SHP77 (cell line): ENCODE data around the gene NOS1.
"Not testable (repeated sequence)": the region's sequence is repeated elsewhere in the genome, so short reads cannot be mapped to it uniquely, and the experiment has no call there.

ENCODE experiments used
- DNase-seq, 2 experiments: peaks; one replicate each; lab custom pipeline; 2025; lab: John Stamatoyannopoulos, UW

The NOS1 gene

DNA sequence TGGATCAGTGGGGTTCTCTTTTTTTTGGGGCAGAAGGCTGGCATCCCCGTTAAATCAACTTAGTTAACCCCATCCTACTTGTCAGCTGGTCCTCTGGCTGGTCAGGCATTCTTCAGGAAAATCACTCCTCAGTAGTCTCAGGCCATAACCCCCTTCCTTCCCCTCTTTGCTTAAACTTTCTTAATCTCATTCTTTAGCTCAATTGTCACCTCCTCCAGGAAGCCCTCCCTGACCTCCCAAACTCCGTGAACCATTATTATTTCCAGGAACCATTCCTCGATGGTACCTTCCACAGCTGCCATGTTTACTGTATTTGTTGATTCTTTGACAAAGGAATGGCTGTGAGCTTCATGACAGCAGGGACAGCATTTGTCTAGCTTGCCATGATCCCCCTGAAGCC, 98.7 kb downstream of the NOS1 start:
- no peak for DNase-seq

DNA sequence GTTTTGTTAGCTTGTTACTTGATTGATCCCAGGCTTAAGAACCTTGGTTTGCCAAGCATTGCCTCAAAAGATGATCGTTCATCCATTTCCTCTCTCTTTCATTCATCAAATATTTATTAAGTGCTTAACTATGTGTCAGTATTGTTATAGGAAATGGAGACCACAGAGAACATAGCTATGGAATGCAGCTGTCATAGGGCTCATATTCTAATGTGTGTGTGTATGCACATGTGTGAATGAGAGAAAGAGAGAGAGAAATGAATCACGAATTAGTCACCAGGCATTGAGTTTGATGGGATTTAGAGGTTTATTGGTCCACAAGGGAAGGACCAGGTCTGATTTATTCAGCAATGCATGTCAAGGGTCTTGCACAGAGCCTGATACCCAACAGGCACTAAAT, 100.2 kb downstream of the NOS1 start:
- no peak for DNase-seq

DNA sequence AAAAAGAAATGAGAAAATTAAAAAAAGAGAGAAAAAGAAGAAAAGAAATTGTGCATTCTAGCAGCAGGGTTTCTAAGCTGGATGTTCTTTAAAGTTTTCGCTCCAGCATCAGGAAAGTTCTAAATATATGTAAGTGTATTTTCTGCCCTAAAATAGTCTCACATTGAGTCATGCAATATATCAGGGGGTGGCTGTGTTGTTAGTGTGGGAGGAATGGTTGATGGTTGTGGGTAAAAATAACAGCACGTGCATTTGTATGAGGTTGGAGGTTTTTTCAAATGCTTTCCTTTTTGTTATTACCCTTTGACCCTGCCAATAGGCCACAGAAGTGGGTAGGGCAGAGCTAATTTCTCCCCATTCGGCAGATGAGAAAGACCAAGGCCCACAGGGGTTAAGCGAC, 106.0 kb downstream of the NOS1 start:
- no peak for DNase-seq

DNA sequence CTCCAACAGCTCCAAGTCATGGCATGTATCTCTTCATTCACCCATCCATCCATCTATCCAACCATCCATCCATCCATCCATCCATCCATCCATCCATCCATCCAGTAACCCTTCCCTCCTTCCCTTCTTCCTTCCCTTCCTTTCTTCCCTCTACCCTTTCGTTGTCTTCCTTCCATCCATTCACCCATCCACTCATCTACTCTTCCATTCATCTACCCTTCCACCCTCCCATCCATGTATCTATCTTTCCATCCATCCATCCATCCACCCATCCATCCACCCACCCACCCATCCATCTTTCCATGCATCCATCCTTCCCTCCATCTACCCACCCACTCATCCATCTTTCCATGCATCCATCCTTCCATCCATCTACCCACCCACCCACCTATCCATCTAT, 117.9 kb downstream of the NOS1 start:
- DNase-seq: no peak

DNA sequence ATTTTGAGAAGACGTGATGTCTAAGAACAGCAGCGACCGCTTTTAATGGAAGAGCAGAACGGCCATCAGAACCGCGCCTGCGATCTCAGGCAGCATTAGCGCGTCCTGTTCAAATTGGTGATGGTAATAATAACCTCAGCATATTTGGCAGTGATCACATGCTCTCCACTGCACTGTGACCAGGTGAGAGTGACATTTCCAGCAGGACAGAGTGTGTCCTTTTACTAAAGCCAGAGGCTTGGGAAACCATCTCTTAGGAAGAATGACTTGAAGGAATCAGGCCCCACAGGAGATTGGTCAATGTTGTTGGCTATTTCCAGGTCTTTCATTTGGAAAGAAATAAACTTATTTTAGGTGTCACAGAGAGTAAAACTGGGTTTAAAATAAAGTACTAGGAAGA, 119.7 kb downstream of the NOS1 start:
- DNase-seq: no peak

DNA sequence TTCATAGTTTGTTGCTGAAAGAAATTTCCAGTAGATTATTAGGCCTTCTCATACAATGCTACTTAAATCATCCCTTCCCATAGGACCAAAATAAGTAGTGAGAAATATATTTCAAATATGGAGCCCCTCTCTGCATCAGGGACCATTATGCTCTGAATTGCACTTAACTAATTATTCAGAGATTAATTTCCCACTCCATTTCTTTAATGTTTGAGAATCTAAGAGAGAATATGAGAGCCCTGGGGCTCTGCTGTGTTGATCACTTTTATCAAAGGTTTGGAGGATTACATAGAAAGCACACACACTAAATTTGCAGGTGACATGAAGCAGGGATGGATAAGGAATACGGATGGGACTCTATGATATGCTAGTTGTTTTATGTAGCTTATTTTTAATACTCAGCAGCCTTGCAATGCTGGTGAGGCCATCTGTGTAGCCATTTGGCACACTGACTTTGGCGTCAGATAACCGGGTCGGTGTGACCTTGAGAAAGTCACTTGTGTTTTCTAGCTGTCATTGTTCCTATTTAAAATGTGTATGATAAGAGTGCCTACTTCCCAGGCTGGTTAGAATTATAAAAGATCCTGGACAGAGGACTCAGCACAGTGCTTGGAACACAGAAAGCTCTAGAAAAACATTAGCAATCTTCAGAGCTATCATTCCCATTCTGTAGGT, 121.2 kb downstream of the NOS1 start:
- no peak for DNase-seq

DNA sequence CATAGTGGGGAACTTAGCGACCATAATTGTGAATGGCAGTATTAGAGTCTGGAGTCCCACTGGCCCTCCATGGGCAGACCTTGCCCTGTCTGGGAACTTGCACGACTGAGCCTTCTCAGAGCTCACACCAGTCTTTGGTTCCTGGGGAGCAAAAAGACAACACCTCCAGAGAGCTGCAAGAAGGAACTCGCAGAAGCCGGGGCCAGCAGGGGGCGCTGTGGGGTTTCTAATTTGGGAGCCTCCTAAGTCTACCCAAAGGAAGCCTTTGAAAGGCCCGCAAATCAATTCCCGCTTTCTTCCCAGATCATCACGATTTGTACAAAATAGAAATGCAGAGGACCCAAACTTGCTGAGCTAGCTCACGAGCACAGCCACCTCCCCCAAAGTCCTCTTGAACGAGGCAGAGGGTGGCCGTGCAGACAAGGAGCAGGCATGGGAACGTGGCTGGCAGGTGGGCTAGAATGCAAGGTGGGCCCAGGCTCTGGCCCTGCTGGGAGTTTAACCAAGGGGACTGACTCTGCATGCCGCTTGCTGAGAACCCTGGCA, 124.9 kb downstream of the NOS1 start:
- peak; percentile 82 to 86 for DNase-seq

DNA sequence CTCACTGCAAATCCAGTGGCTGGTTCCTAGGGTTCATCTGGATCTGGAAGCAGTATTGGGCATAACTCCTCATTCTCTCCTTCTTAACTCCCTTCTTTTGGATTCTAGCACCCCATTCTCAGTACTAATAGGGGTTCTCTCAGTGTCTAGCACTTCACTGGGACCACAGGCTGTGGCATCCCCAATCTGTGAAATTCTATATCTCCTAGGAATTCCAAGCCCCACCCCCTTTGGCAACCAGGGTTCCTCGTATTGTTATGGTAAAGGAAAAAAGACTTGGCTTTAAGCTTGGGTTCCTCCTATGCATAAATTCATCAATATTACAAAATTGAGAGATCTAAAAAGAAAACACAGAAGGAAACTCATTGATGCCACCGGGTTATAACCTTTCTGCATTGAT, 126.2 kb downstream of the NOS1 start:
- DNase-seq: no peak

DNA sequence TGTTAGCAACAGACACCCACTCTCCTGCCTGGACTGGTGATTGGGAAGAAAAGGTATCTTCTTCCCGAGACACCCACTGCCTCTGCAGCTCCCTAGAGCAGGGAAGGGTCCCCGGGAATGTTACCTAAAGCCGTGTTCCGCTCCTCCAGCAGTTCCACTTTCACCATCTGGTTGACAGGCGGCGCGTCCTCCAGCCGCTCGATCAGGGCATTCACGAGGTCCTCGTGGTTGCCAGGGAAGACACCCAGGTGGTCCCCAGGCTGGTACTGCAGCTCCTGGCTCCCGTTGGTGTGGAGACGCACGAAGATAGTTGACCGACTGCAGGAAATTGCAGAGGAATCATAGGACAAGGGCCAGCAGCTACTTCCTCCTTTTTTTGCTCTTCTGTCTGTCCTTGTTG, 127.0 kb downstream of the NOS1 start:
- DNase-seq: no peak

DNA sequence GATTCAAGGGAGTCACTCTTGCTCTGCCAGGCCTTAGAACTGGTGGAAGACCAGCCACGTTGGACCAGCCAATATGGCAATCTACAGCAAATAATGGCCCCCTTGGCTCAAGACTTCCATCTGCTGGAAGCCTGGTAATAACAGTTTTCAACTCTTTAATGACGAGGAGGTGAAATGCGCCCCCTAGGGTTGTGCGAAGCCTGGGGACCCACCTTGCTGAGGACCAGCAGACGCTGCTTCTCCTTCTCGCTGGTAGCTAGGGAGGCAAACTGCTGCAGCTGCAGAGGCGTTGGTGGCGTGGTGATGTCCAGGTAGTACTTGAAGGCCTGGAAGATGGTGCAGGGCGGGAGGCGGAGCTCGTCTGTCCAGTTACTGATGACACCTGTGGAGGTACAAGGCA, 129.7 kb downstream of the NOS1 start:
- no peak for DNase-seq

DNA sequence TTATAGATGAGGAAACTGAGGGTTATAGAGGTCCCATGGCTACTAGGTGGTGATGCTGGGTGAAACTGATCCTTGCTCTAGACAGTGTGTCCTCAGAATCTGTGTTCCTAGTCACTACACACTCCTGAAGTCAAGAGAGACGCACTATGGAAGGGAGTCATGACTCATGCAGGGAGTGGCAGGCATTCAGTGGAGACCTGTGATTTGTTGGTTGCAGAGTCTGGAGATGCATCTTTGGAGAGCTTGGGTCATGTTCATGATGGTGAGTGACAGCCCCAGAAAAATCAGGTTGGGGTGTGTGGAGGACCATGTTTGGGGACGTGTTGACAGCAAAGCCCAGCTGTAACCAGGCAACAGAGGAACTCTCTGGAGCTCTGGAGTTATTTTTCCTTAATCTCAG, 133.2 kb downstream of the NOS1 start:
- no peak for DNase-seq

DNA sequence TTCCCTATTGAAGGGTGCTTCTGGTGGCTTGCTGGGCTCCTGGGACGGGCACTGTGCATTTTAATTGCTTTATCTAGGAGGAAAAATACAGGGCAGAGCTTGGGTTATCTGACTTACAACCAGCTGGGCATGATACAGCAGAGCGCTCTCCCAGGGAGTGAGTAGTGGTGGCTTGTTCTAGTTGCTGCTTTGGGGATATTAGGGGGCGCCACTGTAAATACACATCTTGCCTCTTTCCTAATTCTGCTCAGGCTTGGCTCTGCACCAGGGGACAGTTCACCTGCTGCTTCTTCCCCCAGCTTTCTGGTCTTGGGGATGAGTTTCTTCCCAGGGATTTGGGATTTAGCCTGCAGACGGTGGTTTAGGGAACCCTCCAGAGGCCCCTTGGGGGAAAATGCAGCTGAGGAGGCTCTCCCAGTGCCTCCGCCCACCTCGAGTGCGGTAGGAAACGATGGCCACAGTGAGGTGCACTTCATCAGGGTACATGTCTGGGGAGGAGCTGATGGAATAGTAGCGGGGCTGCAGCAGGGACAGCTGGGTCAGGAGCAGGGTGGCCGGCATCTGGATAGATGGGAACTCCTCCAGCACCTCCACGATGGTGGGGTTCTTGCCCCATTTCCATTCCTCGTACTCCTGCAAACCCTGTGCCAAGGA, 134.3 kb downstream of the NOS1 start:
- DNase-seq: no peak

DNA sequence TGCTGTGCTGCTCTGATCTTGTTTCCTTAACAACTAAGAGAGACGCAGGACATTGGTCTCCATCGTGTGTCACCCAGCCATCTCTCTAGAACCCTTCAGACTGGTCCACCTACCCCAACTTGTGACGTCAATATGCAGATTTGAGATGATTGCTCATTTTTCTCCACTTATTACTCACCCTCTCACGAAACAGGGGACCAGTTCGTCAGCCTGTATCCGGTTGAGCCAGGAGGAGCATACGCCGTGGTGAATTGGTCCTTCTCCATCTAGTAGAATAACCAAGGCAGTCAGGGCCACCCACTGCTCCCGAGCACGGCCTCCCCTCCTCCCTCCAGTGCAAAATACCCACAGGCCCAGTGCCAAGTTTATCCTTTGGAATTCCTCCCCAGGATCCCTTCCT, 134.9 kb downstream of the NOS1 start:
- no peak for DNase-seq

DNA sequence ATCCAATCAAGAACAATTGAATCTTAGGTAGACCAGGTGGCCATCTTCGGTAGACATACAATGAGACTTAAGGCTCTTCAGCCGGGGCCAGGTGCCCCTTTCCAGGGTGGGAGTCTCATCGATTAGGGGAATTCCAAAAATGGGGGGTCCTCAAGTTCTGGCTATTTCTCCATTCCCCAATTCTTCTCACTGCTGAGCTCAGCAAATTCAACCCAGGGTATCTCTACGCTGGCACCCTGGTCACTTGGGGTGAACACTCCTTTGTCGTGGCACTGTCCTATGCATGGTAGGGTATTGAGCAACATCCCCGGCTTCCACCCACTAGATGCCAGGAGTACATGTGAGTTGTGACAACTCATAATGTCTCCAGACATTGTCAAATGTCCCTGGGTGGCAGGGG, 136.2 kb downstream of the NOS1 start:
- no peak for DNase-seq

DNA sequence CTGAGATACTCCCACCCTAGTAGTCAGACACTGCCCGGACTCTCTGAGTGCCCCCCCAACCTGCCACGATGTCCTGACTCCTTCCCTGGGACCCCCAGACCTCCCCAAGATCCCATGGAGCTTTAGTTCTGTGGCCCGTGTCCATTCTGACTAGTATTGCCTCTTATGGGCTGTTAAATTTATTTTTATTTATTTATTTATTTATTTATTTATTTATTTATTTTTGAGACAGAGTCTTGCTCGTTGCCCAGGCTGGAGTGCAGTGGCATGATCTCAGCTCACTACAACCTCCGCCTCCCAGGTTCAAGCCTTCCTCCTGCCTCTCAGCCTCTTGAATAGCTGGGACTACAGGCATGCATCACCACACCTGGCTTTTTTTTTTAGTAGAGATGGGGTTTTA, 140.5 kb downstream of the NOS1 start:
- DNase-seq: not testable (repeated sequence)

DNA sequence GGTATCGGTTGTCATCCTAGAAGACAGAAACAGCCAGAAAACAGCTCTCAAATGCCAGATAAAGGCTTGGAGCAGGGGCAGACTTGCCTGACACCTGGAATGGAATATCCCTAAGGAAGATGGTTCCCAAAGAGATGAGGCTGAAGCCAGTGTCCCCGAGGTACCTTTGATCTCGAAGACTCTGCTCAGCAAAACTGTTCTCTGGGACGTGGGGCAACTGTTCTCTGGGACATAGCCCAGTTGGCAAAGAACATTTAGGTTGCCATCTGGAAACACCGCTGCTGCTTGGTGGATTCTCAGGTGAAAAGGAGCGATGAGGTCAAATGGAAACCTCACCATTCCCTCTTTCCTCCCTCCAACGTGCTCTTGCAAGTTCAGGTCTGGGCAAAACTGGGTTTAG, 143.3 kb downstream of the NOS1 start:
- DNase-seq: no peak

DNA sequence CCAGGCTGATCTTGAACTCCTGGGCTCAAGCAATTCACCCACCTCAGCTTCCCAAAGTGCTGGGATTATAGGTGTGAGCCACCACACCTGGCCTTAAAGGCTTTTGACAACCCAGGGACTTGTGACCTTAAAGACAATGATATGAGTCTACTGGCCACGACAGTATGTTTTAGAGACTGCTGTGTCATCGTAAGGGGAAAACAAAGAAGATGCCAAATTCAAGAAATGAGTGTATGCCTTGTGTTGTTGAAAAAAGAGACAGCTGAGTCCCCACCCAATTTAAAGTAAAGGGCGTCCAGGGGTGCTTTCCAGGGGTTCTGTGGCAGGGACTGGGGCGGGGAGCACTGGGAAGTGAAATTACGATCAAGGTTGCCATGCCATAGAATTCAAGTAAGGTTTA, 144.7 kb downstream of the NOS1 start:
- no peak for DNase-seq

DNA sequence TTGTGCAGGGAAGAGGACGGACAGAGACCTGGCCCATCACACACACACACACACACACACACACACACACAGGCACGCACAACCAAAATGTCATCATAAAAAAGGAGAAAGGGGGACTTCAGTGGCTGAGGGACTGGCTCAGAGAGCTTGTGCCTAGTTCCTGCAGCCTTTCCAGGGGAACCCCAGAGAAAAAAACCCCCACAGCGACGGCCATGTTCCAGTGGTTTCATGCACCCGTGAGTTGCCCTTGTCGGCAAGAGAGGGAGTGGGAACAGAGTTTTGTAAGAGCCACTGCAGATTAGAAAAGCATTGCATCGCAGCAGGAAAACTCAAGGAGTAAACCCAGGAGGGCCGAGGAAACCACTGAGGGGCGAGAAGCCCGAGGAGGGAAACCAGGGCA, 146.6 kb downstream of the NOS1 start:
- no peak for DNase-seq

DNA sequence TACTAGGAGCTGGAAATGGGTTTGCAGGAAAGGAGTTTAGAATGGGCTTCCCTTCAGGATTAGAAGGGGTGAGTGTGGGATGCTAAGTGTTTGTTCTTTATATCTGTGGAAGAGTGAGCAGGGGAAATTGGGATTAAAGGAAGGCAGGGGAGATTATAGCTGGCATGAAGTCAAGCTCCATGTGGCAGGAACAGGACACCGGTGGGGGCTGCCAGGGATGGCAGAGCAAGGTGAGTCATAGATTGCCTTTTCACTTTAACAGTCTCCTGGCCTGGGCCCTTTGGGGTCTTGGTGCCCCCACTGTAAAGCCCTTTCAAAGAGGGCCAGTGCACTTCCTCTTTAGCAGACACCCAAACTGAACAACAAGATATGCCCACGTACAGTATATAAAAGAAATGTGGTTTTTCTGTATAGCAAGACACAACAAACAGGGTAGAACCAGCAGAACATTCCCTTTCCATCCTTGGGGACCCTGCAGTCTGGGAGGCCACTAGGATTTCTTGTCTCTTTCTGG, 148.1 kb downstream of the NOS1 start:
- DNase-seq: no peak

DNA sequence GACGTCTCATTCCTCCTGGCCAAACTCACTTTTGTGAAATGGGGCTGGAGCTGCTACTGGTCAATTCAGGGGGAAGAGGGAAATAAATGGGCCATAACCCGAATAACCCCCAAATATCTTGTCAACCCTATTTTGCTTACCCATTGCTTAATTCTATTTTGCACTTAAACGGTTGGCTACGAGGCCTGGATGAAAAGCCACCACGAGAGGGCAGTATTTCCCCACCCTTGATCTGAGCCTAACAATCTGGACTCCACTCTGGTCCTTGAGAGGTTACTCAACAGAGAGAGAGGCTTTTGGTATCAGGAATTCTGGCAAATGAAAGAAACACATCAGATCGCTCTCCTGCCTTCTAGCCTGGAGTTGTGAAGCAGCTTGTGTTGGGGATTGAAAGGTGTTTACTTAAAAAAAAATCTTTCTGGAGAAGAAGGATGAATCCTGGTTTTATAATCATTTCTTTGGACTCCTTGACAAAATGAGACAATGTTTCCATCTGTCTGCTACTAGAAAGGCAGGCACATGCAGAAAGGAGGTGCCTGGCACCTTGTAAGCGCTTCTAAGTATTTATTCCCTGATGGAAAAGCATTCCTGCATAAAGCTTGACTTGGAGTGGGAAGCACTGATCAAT, 148.7 kb downstream of the NOS1 start:
- peak; percentile 57 to 72 for DNase-seq

DNA sequence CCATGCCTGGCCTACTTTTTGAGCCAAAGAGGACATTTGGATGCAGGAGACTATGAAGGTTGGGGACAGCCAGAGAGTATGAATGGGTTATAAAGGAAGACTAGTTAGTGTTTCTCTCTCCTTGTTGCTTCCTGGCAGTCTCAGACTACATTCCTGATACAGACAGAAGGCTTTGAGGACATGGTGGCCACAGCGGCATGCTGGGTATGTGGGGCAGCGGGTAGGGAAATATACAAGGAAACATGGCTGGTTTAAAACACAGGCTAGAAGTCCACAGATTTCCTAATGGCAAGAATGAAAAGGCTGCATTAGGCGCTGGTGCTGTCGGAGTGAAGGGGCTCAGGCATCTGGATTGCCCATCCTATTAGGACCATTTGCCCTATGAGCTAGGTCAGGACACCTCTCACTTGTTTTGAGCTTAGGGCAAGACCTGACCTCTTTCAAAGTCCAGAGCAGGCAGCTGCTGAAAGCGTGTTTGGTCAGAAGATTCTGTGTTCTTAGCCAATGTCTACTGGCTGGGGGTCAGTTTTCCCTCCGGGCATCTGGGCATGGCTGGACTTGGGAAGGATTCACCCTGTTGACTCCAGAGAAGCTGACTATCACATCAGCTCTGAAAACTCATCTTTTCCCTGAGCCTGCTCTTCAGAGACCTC, 151.0 kb downstream of the NOS1 start:
- no peak for DNase-seq

DNA sequence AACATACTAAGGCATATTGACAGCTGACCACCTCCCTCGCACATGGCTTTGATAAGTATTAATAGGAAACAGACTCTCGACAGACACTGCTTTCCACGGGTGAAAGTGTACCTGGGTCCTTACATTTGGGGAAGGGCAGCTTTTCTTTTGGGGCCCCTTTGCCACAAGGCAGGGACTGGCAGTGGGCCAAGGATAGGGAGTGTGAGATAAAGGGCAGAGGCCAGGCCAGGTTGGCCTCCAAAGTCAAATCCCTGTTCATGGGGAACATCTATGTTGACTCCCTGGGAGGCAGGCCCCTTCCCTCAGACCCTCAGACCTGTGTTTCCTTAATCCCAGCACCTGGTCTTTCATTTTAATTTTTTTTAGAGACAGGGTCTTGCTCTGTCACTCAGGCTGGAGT, 151.8 kb downstream of the NOS1 start:
- DNase-seq: no peak
